ENCODE measurements around the gene TPX2.

The TPX2 gene

DNA sequence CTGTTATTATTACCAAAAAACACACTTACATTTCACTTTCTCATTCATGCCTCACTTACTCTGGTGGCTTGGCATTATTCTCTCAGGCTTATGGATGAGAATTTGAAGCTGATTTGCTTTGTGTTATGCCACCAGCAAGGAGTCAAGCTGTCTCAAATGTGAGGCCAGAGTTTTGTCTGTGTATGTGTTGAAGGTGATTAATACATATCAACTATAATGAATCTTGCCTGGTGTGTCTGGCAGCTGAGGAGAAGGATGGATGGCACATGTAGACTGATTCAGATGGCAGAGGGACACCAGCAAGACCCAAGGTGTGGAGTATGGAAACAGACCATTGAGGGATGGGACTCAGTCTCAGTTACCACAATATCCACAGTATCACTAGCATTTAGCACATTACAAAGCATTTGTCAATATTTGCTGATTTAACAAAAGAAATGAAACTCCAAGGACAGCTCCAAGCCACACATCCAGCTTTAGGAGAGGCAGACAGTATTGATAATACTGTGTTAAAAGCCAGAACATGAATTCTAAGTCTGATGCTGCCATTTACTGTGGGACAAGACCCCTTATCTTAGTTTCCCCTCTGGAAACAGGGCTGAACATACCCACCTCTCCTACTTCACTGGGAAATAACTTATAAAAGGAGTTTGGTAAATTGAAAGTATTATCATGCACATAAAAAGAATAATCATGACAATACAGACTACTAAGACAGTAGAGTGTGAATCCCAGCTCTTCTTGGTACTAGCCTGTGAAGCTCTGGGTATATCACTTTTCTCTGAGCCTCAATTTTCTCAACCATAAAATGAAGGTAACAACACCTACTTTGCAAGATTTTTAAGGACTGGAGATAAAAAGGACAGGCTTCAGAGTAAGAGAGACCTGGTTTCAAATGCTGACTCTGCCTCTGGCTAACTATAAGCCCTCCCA lies 27.6 kb upstream of the TPX2 start:
- no peak overlapping the region for H3K4me3 ChIP-seq (ENCODE audit: low read length)
- TF ChIP-seq ZNF274 (IDR thresholded peaks at IDR 0.05; ENCODE audit: low read depth, low read length), result no peak

- no peak overlapping the region for H3K4me3 ChIP-seq (ENCODE audit: low read length)
- TF ChIP-seq ZNF274 (IDR thresholded peaks at IDR 0.05; ENCODE audit: low read depth, low read length), result no peak
Measured at GRCh38 chr20:31712112-31712553, 27.0 kb upstream of the TPX2 start.

DNA sequence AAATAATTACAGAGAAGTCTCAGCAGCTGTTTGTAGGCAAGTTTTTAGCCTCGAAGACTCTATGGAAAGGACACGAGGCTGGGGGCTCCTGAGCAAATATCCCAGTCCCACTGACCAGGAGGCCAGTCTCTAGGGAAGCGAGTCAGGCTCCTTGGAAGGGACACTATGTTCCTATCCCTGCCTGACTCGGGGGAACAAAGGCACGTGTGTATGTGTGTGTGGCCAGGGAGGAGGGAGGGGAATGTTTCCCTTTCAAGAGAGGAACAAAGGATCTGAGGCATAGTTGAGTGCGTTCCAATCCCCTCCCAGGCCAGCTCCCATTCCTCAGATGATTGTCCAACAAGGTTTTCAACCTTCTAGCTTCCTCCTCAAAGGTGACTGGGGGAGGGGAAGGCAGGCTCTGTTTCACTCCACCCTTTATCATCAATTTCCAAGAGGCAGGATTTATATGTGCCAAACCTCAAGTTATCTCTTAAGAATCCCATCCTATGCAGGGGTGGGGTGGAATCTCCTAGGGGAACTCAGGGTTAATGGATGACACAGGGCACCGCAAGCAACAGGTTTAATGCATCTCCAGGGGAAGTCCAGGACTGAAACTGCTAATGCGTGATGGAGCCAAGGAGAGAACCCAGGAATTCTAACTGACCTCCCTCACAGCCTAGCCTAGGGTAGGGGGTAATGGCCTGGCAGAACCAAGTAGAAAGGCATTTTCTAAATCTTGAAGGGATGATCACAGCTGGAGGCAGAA lies 26.4 kb upstream of the TPX2 start:
- TF ChIP-seq ZNF274 (IDR thresholded peaks at IDR 0.05; ENCODE audit: low read depth, low read length), result no peak
- no peak overlapping the region for H3K4me3 ChIP-seq (ENCODE audit: low read length)

DNA sequence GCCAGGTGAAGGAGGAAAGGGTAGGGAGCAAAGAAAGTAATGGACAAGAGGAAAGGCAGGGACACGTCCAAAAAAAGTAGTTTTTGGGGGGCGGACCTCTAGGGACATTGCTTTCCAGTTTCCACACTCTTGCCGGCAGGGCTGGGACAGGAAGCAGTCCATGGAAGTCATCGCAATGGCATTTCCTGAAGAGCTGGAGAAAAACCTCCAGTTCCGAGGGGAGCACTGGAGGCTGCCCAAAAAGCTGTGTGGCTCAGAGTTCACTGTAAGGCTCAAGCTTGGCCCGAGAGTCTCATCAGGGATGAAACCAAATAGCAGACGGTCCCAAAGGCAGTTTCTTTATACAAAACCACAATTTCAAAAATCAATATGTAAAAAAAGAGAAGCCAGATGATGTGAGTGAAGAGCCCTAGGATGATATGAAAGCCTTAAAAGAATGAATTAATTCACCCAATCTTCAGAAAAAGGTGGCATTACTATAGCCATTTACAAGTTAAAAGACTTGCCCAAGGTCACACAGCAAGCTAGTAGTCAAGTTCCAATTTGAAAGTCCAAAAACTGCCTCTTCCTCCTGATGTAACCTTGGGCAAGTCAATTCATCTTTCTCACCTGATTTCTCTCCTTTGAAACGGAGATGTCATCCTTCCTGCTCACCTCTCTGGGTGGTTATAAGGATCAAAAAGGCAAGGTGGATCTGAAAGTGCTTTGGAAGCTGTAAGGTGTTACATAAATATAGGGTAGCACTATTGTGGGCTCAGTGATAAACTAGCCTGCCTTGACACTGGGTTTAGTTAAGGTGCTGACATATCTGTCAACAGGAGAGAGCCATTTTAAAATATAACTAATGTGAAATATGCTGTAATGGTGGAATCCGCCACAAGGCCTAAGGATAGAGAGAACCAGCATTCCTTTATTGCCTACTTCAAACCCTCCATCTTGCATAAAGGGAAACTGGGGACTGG lies 25.5 kb upstream of the TPX2 start:
- H3K4me3 ChIP-seq (ENCODE audit: low read length), result no peak overlapping the region
- TF ChIP-seq ZNF274 (IDR thresholded peaks at IDR 0.05; ENCODE audit: low read depth, low read length), result no peak

GRCh38 chr20:31715766-31716165 lies 23.3 kb upstream of the TPX2 start:
- no peak for TF ChIP-seq ZNF274 (IDR thresholded peaks at IDR 0.05; ENCODE audit: low read depth, low read length)
- H3K4me3 ChIP-seq (ENCODE audit: low read length), result no peak overlapping the region

DNA sequence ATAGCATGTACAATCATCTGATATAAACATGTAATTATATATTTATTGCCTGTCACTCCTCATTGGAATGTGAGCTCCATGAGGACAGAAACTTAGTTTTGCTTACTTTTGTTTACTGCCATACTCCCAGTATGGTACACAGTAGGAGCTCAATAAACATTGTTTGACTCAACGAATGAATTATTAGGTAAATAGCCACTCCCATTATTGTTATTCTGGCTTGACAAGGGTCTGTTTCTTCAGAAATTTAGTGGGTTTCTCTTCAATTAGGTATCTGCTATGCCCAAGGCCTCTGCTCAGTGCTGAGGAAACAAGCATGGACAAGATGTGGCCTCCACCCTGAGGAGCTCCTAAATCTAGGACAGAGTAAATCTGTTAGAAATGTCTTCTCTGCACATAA lies 22.7 kb upstream of the TPX2 start:
- TF ChIP-seq ZNF274 (IDR thresholded peaks at IDR 0.05; ENCODE audit: low read depth, low read length), result no peak
- peak overlapping the region; percentile 51; the same call in 1 of the 2 replicates for H3K4me3 ChIP-seq (ENCODE audit: low read length)

DNA sequence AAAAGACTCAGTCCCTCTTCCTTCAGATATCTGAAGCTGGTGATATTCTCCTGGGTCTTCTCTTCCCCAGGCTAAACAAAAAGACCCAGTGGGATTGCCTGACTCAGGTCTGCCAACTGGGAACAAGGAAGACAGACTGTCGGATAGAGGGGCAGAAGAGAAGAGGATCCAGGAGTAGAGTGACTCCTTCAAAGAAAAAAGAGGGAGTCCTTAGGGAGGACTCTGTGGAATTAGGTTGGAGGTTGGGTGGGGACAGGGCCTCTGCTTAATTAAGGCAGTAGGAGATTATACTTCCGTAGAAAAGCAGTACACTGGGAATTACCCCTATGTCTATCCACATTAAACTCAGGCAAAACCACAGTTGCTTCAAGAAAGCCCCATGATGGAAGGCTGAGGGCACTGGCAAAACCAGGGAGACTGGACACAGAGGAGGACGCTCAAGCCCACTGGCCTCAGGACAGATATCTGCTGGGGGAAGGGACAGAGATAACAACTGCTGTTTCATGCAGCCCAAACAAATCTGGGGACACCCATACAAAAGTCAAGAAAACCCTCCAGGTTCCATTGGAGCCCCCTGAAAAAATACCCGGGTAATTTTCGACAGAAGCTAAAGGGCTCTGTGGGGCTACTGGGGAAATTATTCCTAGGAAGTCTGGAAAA lies 22.1 kb upstream of the TPX2 start:
- no peak for TF ChIP-seq ZNF274 (IDR thresholded peaks at IDR 0.05; ENCODE audit: low read depth, low read length)

DNA sequence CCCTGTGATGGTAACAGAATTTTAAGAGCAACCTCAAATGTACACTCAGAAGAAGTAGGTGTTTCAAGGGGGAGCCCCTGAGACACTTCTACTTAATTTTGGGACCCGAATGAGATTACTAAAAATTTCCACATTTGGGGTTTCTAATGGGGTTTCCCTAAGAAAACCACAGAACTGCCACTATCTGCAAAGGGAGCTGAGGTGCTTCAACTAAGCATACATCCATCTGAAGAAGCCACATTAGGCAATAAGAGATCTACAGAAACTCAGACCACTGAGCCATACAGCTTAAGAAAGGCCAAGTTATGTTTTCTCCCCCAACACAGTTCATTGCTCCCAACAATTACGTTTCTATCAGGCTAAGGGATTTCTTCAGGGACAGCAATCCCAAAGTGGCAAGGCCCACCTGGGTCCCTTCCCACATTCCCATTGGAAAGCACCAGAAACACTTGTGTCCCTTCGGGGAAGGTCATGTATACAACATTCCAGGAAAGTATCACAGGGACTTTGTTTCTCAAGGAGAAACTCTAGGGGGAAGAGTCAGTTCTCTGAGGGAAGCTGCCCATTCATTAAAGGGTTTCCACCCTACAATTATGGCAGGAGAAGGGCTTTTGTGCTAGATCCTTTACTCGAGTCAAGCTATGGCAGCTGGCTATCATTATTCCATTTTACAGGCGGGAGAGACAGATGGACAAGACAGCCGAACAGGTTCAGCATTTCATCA lies 21.4 kb upstream of the TPX2 start:
- H3K4me3 ChIP-seq (ENCODE audit: low read length), result peak overlapping the region; percentile 58; the same call in 1 of the 2 replicates
- no peak for TF ChIP-seq ZNF274 (IDR thresholded peaks at IDR 0.05; ENCODE audit: low read depth, low read length)

More for the DNA sequence above, 22.1 kb upstream of the TPX2 start:
- peak overlapping the region; percentile 51; the same call in 1 of the 2 replicates for H3K4me3 ChIP-seq (ENCODE audit: low read length)

DNA sequence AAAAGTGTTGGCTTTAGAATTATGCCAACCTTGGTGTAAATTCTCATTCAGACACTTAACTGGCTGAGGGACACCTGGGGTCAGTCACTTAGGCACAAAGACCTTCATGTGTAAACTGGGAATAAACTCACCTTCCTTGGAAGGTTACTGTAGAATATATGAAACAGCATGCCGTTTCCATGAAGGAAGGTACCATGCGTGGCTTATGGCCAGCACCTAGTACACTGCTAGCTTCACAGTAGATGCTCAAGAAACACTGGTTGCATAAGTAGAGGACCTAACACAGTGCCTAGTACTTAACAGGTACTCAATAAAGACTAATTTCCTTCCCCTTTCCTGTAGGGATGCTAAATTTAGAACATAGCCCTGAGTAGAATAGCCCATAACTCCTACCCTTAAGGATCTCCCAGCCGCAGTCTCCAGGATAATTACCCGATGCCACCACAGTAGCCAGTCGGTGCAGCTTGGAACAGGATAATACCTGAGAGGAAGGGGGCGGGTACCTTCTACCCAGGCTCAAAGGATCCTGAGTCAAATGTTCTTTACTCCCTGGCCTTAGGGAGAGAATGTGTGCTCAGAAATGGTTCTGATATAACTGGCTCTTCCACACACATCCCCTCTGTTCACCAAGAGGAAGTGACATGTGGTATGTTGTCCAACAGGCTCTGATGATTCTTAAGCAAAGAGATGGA lies 20.0 kb upstream of the TPX2 start:
- peak overlapping the region; percentile 89 for H3K4me3 ChIP-seq (ENCODE audit: low read length)
- TF ChIP-seq ZNF274 (IDR thresholded peaks at IDR 0.05; ENCODE audit: low read depth, low read length), result no peak

GRCh38 chr20:31719644-31720485 lies 19.2 kb upstream of the TPX2 start:
- peak overlapping the region; percentile 89 for H3K4me3 ChIP-seq (ENCODE audit: low read length)

More at GRCh38 chr20:31719644-31720485, 19.2 kb upstream of the TPX2 start:
- no peak for TF ChIP-seq ZNF274 (IDR thresholded peaks at IDR 0.05; ENCODE audit: low read depth, low read length)
